NCI-H524 treated with DMSO at 0.1 percent for 48 hours (cell line): ENCODE measurements around the gene C5.

Experiments used
- DNase-seq: peaks from one replicate; lab custom pipeline; 2025; lab: John Stamatoyannopoulos, UW

The C5 gene

DNA sequence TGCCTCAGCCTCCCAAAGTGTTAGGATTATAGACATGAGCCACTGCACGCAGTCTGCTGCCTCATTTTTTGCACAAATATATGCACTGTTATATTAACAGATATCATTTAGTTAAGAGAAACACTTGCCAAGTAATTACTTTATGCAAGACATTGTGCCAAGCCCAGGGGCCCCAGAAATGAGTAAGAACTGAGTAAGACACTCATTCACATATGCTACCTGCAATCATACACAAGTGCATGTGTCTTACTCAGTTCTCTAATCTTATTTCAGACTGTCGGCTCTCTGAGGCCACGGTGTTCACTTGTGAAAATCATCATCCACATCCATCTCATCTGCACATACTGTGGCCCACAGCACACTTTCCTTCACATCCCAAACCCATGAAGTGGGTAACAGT, 139.4 kb downstream of the C5 start:
- DNase-seq: no peak

DNA sequence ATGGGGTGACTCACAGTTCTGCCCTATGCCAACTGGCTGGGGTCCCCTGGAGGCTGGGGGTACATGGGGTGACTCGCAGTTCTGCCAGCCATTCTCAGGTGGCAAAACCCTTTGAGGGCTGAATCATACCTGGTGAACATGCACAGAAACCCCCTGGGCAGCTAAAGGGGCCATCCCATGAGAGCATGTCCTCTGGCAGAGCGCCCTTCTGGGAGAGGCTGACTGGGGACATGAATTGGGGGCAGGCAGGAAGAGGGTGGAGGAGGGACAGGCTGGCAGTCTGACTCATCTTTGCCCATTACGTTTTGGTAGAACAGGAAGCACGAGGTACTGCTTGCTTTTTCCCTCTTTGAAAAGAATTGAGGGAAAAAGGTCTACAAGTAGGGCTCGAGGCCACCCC, 140.2 kb downstream of the C5 start:
- DNase-seq: no peak

DNA sequence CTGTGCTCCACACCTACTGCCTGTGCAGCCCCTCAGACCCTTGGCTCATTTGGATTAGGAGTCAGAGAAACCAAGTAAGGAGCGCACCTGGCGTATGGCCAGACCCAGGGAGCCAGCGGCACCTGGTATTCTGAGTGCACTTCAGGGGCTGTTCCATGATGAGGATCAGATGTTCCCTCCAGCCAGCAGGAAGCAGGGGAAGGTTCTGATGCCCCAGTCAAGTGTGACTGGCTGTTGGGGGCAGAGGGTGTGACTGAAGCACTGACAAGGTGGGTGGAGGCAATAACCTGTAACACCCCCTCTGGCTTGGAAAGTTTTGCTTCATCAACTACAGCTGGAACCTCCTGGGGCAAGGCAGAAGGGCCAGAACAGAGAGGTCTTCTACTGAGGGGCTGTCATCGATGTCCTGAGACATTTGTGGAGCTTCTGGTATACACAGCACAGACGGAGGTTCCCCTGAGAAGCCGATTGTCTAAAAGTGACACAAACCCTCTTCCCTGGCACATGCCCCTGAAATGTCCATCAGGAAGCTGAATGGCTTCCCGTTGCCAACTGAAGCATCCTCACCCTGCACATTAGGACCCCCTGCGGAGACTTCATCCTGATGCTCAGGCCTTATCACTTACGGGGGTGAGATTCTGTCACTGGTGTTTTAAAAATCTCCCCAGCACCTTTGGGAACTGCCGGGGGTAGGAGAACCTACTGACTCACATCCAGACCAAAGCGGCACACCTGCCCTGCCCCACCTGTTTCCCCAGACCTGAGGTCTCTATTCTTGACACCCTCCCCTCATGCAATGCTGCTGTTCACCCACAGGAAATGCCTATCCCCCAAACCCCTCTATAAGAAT, 144.5 kb downstream of the C5 start:
- DNase-seq: peak; percentile 56

DNA sequence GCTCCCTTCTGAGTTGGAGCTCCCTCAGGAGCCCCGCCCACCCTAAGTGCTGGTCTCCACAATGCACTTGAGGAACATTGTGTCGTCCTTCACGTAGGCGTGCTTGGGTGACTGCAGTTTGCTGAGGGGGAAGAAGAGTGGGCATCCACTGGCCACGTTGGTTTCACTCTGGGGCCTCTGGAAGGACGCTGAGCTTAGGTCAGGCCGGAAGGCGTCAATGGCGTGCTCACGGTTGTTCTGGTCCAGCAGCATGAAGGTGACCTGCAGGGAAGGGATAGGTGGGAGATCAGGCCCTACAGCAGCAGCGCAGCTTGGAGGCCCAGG, 145.1 kb downstream of the C5 start:
- no peak for DNase-seq

DNA sequence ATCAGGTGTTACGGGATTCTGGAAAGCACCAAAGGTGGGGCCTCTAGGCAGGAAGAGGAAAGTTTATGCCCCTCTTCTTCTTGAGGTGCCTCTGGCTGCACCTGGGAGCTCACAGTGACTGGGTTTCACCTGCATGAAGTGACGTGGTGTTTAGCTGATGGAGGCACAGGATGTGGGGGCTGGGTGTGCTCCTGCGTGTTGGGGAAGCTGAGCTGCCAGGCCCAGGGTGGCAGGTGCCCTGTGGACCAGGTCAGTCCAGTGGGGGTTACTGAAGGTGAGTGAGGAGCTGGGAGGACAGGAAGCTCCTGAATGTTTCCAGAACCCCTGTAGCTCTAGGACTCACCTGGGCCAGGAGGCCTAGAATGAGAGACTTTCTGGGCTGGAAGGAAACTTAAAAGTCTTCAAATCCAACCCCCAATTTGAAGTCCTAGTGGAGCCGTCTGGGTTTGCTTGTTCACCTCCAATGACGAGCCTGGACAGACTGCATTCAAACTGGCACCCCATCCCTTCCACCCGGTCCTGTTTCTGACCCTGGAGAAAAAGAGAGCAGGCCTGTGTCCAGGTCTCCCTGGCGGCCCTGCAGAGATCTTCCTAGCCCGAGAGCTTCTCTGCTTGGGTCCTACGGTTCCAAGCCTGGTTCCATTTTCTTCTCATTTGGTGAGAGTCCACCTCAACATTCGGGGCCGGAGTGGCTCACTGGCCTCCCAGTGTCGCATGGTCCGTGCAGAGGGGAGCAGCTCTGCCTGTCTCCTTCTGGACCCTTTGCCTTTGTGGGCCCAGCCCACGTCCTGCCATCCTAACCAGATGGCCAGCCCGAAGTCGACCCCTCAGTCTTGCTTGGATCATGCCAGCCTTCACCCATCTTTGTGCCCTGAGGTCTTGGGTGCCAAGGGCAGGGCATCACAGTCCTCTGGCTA, 145.8 kb downstream of the C5 start:
- DNase-seq: no peak

DNA sequence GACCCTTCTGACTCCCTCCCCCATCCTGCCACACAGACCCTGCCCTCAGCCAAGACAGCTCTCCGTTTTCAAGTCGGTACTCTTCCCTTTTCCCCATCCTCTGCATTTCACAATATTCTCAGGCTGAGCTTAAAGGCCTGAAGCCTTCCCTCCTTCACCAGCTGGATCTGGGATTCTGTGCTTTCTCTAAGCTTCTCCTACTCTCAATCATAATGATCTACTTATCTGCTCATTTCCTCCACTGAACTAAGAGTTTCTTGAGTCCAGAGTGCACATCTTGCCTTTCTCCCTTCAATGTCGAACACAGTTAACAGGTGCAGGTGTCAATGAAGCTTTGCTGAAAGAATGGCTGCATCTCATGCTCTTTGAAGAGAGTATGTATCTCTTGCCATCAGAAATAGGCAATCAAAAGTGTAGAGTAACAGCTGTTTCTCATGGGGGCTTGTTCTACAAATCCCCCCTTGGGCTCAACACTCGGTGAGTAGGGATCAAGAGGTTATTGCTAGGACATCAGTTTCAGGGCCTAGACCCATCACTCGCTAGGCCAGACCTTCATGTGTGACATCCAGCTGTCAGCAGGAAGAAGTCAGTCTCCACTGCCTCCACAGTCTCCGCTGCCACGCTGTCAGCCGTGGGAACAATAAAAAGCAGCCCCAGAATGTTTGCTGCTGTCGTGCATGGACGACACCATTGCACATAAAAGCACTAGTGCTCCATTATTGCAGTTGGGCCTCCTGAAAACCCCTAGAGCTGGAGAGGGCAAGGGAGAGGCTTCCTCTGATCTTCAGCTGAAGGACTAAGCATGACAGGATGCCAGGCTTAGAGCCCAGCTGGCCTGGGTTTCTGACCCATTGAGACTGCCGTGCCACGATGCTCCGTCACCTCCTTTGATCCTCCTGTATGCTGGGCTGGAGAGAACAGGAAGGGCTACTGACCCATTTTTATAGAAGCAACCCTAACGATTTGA, 147.2 kb downstream of the C5 start:
- DNase-seq: no peak
